ENCODE results near the gene CCBE1. TPM values are rescaled to one million over a fixed set of nuclear protein-coding genes. Genes with fewer than 3 reads are reported as not detected.

The CCBE1 gene
- polyA plus RNA-seq, 1 donor from 2014 or later, result 0.19 TPM

- Histone ChIP-seq H3K27ac (ENCODE audit: low read length) (no peak overlapping the region), H3K36me3 (ENCODE audit: insufficient read depth, low read length) (no peaks in the 10 kb centered on the region), H2AFZ (ENCODE audit: low read depth, low read length) (no peak overlapping the region), H3F3A (ENCODE audit: insufficient read depth, low read length, poor library complexity, severe bottlenecking) (no peaks in the 10 kb centered on the region), H4K20me1 (ENCODE audit: insufficient read depth) (no peaks in the 10 kb centered on the region), H3K9me3 (ENCODE audit: low read length) (no peaks in the 10 kb centered on the region), H3K4me3 (ENCODE audit: low read length) (no peak overlapping the region), H3K27me3 (ENCODE audit: insufficient read depth, low read depth, low read length) (no peaks in the 10 kb centered on the region), H3K9me2 (ENCODE audit: insufficient read depth, low read length) (no peaks in the 10 kb centered on the region), H3K4me2 (ENCODE audit: low read length) (no peak overlapping the region), H3K79me2 (replicated peaks; ENCODE audit: insufficient read depth, low read length) (no peaks in the 10 kb centered on the region), H3K9ac (ENCODE audit: low read length) (no peak overlapping the region)
- no peak for TF ChIP-seq POLR2AphosphoS5 (IDR thresholded peaks at IDR 0.05)
- no peak for TF ChIP-seq CTCF (IDR thresholded peaks at IDR 0.05; ENCODE audit: poor library complexity, severe bottlenecking)
- TF ChIP-seq REST (IDR thresholded peaks at IDR 0.05; ENCODE audit: borderline replicate concordance), result no peak
- no peak for TF ChIP-seq EZH2 (IDR thresholded peaks at IDR 0.05; ENCODE audit: borderline replicate concordance, insufficient read depth, low read length, poor library complexity, severe bottlenecking)
- TF ChIP-seq MXI1 (conservative IDR thresholded peaks at IDR 0.05; ENCODE audit: poor library complexity, severe bottlenecking), result no peak
Measured at GRCh38 chr18:59659508-59660170, 37.6 kb downstream of the CCBE1 start.

GRCh38 chr18:59658941-59659340, 38.3 kb downstream of the CCBE1 start:
- H3K36me3 ChIP-seq (ENCODE audit: insufficient read depth, low read length), result no peaks in the 10 kb centered on the region
- TF ChIP-seq POLR2AphosphoS5 (IDR thresholded peaks at IDR 0.05) (no peak), EP300 (conservative IDR thresholded peaks at IDR 0.05; ENCODE audit: poor library complexity, severe bottlenecking) (no peak), SMC3 (conservative IDR thresholded peaks at IDR 0.05; ENCODE audit: poor library complexity) (no peak), REST (IDR thresholded peaks at IDR 0.05; ENCODE audit: borderline replicate concordance) (no peak), MXI1 (conservative IDR thresholded peaks at IDR 0.05; ENCODE audit: poor library complexity, severe bottlenecking) (no peak), TAF1 (IDR thresholded peaks at IDR 0.05; ENCODE audit: low read depth) (no peak), EZH2 (IDR thresholded peaks at IDR 0.05; ENCODE audit: borderline replicate concordance, insufficient read depth, low read length, poor library complexity, severe bottlenecking) (no peak), CTCF (IDR thresholded peaks at IDR 0.05; ENCODE audit: poor library complexity, severe bottlenecking) (no peak), RAD21 (conservative IDR thresholded peaks at IDR 0.05) (no peak)
- H3K4me2 ChIP-seq (ENCODE audit: low read length), result no peak overlapping the region
- H3K27ac ChIP-seq (ENCODE audit: low read length), result no peak overlapping the region
- no peaks in the 10 kb centered on the region for H4K20me1 ChIP-seq (ENCODE audit: insufficient read depth)
- H3K79me2 ChIP-seq (replicated peaks; ENCODE audit: insufficient read depth, low read length), result no peaks in the 10 kb centered on the region
- no peak overlapping the region for H3K9ac ChIP-seq (ENCODE audit: low read length)
- no peaks in the 10 kb centered on the region for H3F3A ChIP-seq (ENCODE audit: insufficient read depth, low read length, poor library complexity, severe bottlenecking)
- H2AFZ ChIP-seq (ENCODE audit: low read depth, low read length), result no peak overlapping the region
- H3K4me3 ChIP-seq (ENCODE audit: low read length), result no peak overlapping the region
- H3K27me3 ChIP-seq (ENCODE audit: insufficient read depth, low read depth, low read length), result no peaks in the 10 kb centered on the region
- H3K9me3 ChIP-seq (ENCODE audit: low read length), result no peaks in the 10 kb centered on the region
- no peaks in the 10 kb centered on the region for H3K9me2 ChIP-seq (ENCODE audit: insufficient read depth, low read length)
